GM23338 (cell line): ENCODE measurements around the gene LPCAT3. TPM values are rescaled to one million over a fixed set of nuclear protein-coding genes. Genes with fewer than 3 reads are reported as not detected.

ENCODE experiments used
- ATAC-seq: fragments of 200-7000 bp; cut with Tn5 transposase; 3 replicates; pipeline ENCODE4 v1.9.1; 2020
- DNase-seq: peaks from one replicate; pipeline ENCODE4 v3.0.0-alpha.2; 2015; ENCODE audit warnings: low spot score
- H2AFZ ChIP-seq: fragments of 200-600 bp; sonication (generic); 2 replicates; pipeline ENCODE4 v1.8.0; 2016; ENCODE audit warnings: antibody characterized with exemption, mild to moderate bottlenecking, moderate library complexity
- H3F3A ChIP-seq: fragments of 200-600 bp; sonication (generic); replicated peaks from 2 replicates; pipeline ENCODE4 v1.8.0; 2017; ENCODE audit warnings: antibody characterized with exemption, mixed run types, low read depth
- H3K27ac ChIP-seq: fragments of 200-600 bp; sonication (generic); 2 replicates; pipeline ENCODE4 v1.6.1; 2016; ENCODE audit warnings: low read depth
- H3K27me3 ChIP-seq: fragments of 200-600 bp; sonication (generic); 2 replicates; pipeline ENCODE4 v1.8.0; 2016; ENCODE audit warnings: mild to moderate bottlenecking, mixed run types, moderate library complexity; ENCODE audit not compliant: insufficient read depth
- H3K36me3 ChIP-seq: fragments of 200-600 bp; sonication (generic); 2 replicates; pipeline ENCODE4 v1.8.0; 2016; ENCODE audit warnings: mild to moderate bottlenecking; ENCODE audit not compliant: insufficient read depth
- H3K4me1 ChIP-seq: fragments of 200-600 bp; sonication (generic); 2 replicates; pipeline ENCODE4 v1.8.0; 2016; ENCODE audit warnings: mild to moderate bottlenecking, moderate library complexity; ENCODE audit not compliant: insufficient read depth
- H3K4me2 ChIP-seq: fragments of 200-600 bp; sonication (generic); 2 replicates; pipeline ENCODE4 v1.7.1; 2017; ENCODE audit warnings: mixed run types
- H3K4me3 ChIP-seq: fragments of 200-600 bp; sonication (generic); 2 replicates; pipeline ENCODE4 v1.6.1; 2016; ENCODE audit warnings: mixed run types
- H3K79me2 ChIP-seq: fragments of 200-600 bp; sonication (generic); replicated peaks from 2 replicates; pipeline ENCODE4 v1.8.0; 2017; ENCODE audit warnings: mild to moderate bottlenecking; ENCODE audit not compliant: insufficient read depth
- H3K9me2 ChIP-seq: fragments of 200-600 bp; sonication (generic); 2 replicates; pipeline ENCODE4 v1.8.0; 2017; ENCODE audit not compliant: insufficient read depth
- H4K20me1 ChIP-seq: fragments of 200-600 bp; sonication (generic); replicated peaks from 2 replicates; pipeline ENCODE4 v1.8.0; 2017; ENCODE audit warnings: mild to moderate bottlenecking; ENCODE audit not compliant: insufficient read depth
- H3K27ac Mint-ChIP-seq: 2 replicates; pipeline ENCODE4 v1.8.0; 2020; ENCODE audit warnings: inconsistent platforms, mild to moderate bottlenecking, moderate library complexity, mixed read lengths
- H3K27me3 Mint-ChIP-seq: 3 replicates; pipeline ENCODE4 v1.8.0; 2022; ENCODE audit warnings: low read depth, mild to moderate bottlenecking, moderate library complexity, mixed read lengths, inconsistent platforms; ENCODE audit not compliant: insufficient read depth, poor library complexity
- H3K36me3 Mint-ChIP-seq: 3 replicates; pipeline ENCODE4 v1.8.0; 2021; ENCODE audit warnings: low read depth, mild to moderate bottlenecking, inconsistent platforms, moderate library complexity, mixed read lengths
- H3K4me1 Mint-ChIP-seq: 3 replicates; pipeline ENCODE4 v1.8.0; 2020; ENCODE audit warnings: mild to moderate bottlenecking, inconsistent platforms, mixed read lengths
- H3K4me3 Mint-ChIP-seq: 3 replicates; pipeline ENCODE4 v1.8.0; 2021; ENCODE audit warnings: moderate library complexity, mild to moderate bottlenecking, inconsistent platforms, mixed read lengths
- H3K9me3 Mint-ChIP-seq: 3 replicates; pipeline ENCODE4 v1.8.0; 2020; ENCODE audit warnings: moderate library complexity, mild to moderate bottlenecking, inconsistent platforms, mixed read lengths
- CREB1 ChIP-seq: fragments of 250-450 bp; sonication (Bioruptor Pico); IDR thresholded peaks from 2 replicates; pipeline ENCODE4 v1.5.0; 2020; ENCODE audit warnings: low read depth, mild to moderate bottlenecking, moderate library complexity
- CTCF ChIP-seq, 2 experiments: fragments of 200-600 bp in 1 of 2; sonication (generic) in 1 of 2; conservative IDR thresholded peaks; 2 replicates each; pipeline versions ENCODE4 v1.5.1 to v1.6.1; 2016 to 2017; ENCODE audit warnings: antibody characterized with exemption in 2 of 2, low read depth in 2 of 2, mild to moderate bottlenecking in 2 of 2, moderate library complexity in 1 of 2
- EZH2 ChIP-seq: fragments of 200-600 bp; sonication (generic); IDR thresholded peaks from one replicate; pipeline ENCODE4 v1.8.0; 2017; ENCODE audit warnings: antibody characterized with exemption, mild to moderate bottlenecking, low read depth; ENCODE audit not compliant: unreplicated experiment
- EZH2phosphoT487 ChIP-seq: fragments of 200-600 bp; sonication (generic); IDR thresholded peaks from one replicate; pipeline ENCODE4 v1.8.1; 2018; ENCODE audit warnings: antibody characterized with exemption; ENCODE audit not compliant: unreplicated experiment
- NANOG ChIP-seq: IDR thresholded peaks from 2 replicates; pipeline ENCODE4 v1.6.1; 2016; ENCODE audit warnings: antibody characterized with exemption, borderline replicate concordance
- POLR2AphosphoS5 ChIP-seq: IDR thresholded peaks from 2 replicates; pipeline ENCODE4 v1.6.1; 2016; ENCODE audit warnings: antibody characterized with exemption, low read depth
- REST ChIP-seq: IDR thresholded peaks from one replicate; pipeline ENCODE4 v1.6.1; 2018; ENCODE audit warnings: antibody characterized with exemption; ENCODE audit not compliant: unreplicated experiment
- ZNF114 ChIP-seq: fragments of 250-450 bp; sonication (Bioruptor Pico); IDR thresholded peaks from 2 replicates; pipeline ENCODE4 v1.5.0; 2020; ENCODE audit warnings: mild to moderate bottlenecking, moderate library complexity
- ZNF331 ChIP-seq: fragments of 250-450 bp; sonication (Bioruptor Pico); IDR thresholded peaks from 2 replicates; pipeline ENCODE4 v1.5.0; 2020; ENCODE audit warnings: low read depth, mild to moderate bottlenecking, moderate library complexity
- ZNF462 ChIP-seq: fragments of 250-450 bp; sonication (Bioruptor Pico); IDR thresholded peaks from 2 replicates; pipeline ENCODE4 v1.5.0; 2020; ENCODE audit warnings: mild to moderate bottlenecking, moderate library complexity
- polyA plus RNA-seq: library from polyadenylated mRNA; unstranded; fragments of >200 nt; fragmentation: Nextera tagmentation; extraction: Ambion mirVana; gene quantifications from 2 replicates; pipeline ENCODE4 v1.2.1, GENCODE V29; 2016
- total RNA-seq: library from RNA; depleted of rRNA; stranded (reverse); fragments of >200 nt; shearing (Covaris generic); gene quantifications from 2 replicates; pipeline ENCODE4 v1.2.3, GENCODE V29; 2014

Gene LPCAT3
- total and polyA plus RNA-seq, 2 experiments from 2014 or later = 21.4 to 51.5 TPM

- TF ChIP-seq ZNF462 (no peak), CTCF (conservative IDR thresholded peaks at IDR 0.05; ENCODE audit: low read depth in 2 of 2) (no peak)
Observed at GRCh38 chr12:6952121-6952862, 66.0 kb downstream of the LPCAT3 start (continued).

- H3K9me2 ChIP-seq = no peaks in the 10 kb centered on the region
- no peak overlapping the region for H2AFZ ChIP-seq
- H3K27me3 ChIP-seq = no peaks in the 10 kb centered on the region
- no peak for DNase-seq
- Mint-ChIP-seq H3K36me3 (no peaks in the 10 kb centered on the region), H3K4me3 (no peak overlapping the region), H3K9me3 (no peaks in the 10 kb centered on the region), H3K27ac (no peak overlapping the region), H3K4me1 (peaks cover 35% of the 10 kb centered on the region), H3K27me3 (peaks cover 26% of the 10 kb centered on the region)
- ATAC-seq = no peak
- no peaks in the 10 kb centered on the region for H3K36me3 ChIP-seq
- no peak overlapping the region for H3K4me3 ChIP-seq
- H3K4me2 ChIP-seq = no peak overlapping the region
- H3K4me1 ChIP-seq = peaks cover 18% of the 10 kb centered on the region
- H4K20me1 ChIP-seq = no peaks in the 10 kb centered on the region
- H3K79me2 ChIP-seq = no peaks in the 10 kb centered on the region
- H3K27ac ChIP-seq = no peak overlapping the region
- peaks cover 8% of the 10 kb centered on the region; the same call in 1 of the 2 replicates for H3F3A ChIP-seq
- TF ChIP-seq ZNF331 (CRISPR knock-in tag) (no peak), CREB1 (no peak), CTCF (conservative IDR thresholded peaks at IDR 0.05; ENCODE audit: low read depth in 2 of 2) (no peak), NANOG (no peak), ZNF114 (no peak), EZH2 (no peak), REST (no peak), POLR2AphosphoS5 (no peak), EZH2phosphoT487 (no peak)
Observed at GRCh38 chr12:6951551-6952120, 66.6 kb downstream of the LPCAT3 start.
